Gastroesophageal sphincter (tissue), 3 donors: Measurements from ENCODE around the gene CDKAL1.

Source experiments
- EP300 ChIP-seq: sonication (generic); formaldehyde crosslinking; IDR thresholded peaks from one replicate; pipeline ENCODE4 v1.6.1; 2017; ENCODE audit warnings: antibody characterized with exemption, mild to moderate bottlenecking
- POLR2A ChIP-seq, 2 donors: fragments of 450-650 bp; IDR thresholded peaks; one replicate each; pipeline ENCODE4 v1.6.1; 2017; ENCODE audit warnings: antibody characterized with exemption in 2 of 2, mild to moderate bottlenecking in 2 of 2, moderate library complexity in 1 of 2
- POLR2AphosphoS5 ChIP-seq: sonication (generic); formaldehyde crosslinking; IDR thresholded peaks from one replicate; pipeline ENCODE4 v1.6.1; 2017; ENCODE audit warnings: antibody characterized with exemption
- TF ChIP-seq, protein P1 (sequence below), 4 experiments: fragments of 200-600 bp in 2 of 4; fragments of 450-650 bp in 2 of 4; sonication (generic) in 1 of 4; IDR thresholded peaks; one replicate each; pipeline ENCODE4 v1.5.1; 2017 to 2019; ENCODE audit warnings: antibody characterized with exemption in 4 of 4, mild to moderate bottlenecking in 2 of 4, moderate library complexity in 2 of 4

DNA sequence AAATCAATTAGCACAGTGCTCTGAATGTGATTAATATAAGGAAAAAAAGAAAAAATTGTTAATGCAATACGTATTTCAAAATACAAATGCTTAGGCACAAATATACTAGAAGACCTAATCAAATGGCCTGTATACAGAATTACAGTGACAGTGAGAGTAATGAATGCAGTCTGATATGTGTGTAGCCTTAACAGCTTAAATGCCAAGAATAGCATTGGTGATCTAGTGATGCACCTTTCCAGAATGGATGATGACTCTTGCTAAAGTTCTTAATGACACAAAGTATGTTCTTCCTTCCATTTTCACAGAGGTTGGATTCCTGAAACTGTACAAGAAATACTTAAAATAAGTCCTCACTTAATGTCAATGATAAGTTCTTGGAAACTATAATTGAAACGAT lies 131.0 kb downstream of the CDKAL1 start:
- TF ChIP-seq, protein P1, sequence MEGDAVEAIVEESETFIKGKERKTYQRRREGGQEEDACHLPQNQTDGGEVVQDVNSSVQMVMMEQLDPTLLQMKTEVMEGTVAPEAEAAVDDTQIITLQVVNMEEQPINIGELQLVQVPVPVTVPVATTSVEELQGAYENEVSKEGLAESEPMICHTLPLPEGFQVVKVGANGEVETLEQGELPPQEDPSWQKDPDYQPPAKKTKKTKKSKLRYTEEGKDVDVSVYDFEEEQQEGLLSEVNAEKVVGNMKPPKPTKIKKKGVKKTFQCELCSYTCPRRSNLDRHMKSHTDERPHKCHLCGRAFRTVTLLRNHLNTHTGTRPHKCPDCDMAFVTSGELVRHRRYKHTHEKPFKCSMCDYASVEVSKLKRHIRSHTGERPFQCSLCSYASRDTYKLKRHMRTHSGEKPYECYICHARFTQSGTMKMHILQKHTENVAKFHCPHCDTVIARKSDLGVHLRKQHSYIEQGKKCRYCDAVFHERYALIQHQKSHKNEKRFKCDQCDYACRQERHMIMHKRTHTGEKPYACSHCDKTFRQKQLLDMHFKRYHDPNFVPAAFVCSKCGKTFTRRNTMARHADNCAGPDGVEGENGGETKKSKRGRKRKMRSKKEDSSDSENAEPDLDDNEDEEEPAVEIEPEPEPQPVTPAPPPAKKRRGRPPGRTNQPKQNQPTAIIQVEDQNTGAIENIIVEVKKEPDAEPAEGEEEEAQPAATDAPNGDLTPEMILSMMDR (IDR thresholded peaks at IDR 0.05): no peak
- no peak for TF ChIP-seq POLR2AphosphoS5
- no peak for TF ChIP-seq EP300
- TF ChIP-seq POLR2A (IDR thresholded peaks at IDR 0.05): no peak
